Measurements from ENCODE around the gene ATXN1.

Gene ATXN1

DNA sequence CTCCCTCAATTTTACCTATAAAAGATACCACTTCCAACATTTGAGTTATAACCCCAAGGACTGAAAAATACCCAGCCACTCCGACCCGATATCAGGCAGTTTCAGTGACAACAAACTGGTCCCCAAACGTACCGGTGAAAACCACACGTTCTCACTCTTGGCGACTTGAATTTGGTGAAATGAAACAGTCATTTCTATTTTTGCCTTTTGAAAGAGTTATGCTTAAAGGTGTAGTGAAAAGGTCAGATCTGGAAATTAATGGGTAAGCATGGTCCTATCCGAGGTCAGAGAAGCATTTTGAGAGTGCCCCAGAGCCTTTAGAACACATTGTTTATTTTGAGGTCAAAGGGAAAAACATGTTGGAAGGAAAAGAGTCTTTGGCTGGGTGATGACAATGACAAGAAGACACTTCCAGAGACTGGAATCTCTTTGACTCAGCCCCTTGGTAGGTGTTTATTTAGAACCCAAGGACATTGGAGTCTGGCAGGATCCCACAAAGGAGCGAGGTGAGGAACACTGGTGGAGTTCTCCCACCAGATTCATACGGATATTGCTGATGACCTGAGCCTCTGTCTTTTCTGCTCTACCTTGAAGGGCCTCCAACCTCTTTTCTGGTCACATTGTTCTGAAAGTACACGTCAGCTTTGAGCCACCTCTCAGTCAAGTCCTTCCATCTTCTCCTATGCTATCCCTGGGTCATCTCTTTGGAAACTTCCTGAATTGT is 287.9 kb downstream of the ATXN1 start:
- no peak for ATAC-seq
- TF ChIP-seq OSR1 (CRISPR knock-in tag; IDR thresholded peaks at IDR 0.05) (no peak), PPARA (CRISPR knock-in tag; IDR thresholded peaks at IDR 0.05; ENCODE audit: borderline replicate concordance) (no peak), TOX (CRISPR knock-in tag; IDR thresholded peaks at IDR 0.05; ENCODE audit: borderline replicate concordance) (no peak), CSDC2 (CRISPR knock-in tag; IDR thresholded peaks at IDR 0.05) (no peak), GLIS3 (CRISPR knock-in tag; IDR thresholded peaks at IDR 0.05) (no peak), ISL1 (CRISPR knock-in tag; IDR thresholded peaks at IDR 0.05) (no peak), ZC3H10 (CRISPR knock-in tag; IDR thresholded peaks at IDR 0.05) (no peak), ZNF8 (CRISPR knock-in tag; IDR thresholded peaks at IDR 0.05) (no peak), ZNF565 (CRISPR knock-in tag; conservative IDR thresholded peaks at IDR 0.05; ENCODE audit: low read depth) (no peak), BACH2 (CRISPR knock-in tag; IDR thresholded peaks at IDR 0.05; ENCODE audit: borderline replicate concordance) (no peak), RARB (CRISPR knock-in tag; IDR thresholded peaks at IDR 0.05) (no peak), ARNTL (CRISPR knock-in tag; IDR thresholded peaks at IDR 0.05; ENCODE audit: borderline replicate concordance, low read depth) (no peak), ZFP3 (CRISPR knock-in tag; IDR thresholded peaks at IDR 0.05) (no peak), ZFP30 (CRISPR knock-in tag; IDR thresholded peaks at IDR 0.05) (no peak)
- TF ChIP-seq, protein P1, sequence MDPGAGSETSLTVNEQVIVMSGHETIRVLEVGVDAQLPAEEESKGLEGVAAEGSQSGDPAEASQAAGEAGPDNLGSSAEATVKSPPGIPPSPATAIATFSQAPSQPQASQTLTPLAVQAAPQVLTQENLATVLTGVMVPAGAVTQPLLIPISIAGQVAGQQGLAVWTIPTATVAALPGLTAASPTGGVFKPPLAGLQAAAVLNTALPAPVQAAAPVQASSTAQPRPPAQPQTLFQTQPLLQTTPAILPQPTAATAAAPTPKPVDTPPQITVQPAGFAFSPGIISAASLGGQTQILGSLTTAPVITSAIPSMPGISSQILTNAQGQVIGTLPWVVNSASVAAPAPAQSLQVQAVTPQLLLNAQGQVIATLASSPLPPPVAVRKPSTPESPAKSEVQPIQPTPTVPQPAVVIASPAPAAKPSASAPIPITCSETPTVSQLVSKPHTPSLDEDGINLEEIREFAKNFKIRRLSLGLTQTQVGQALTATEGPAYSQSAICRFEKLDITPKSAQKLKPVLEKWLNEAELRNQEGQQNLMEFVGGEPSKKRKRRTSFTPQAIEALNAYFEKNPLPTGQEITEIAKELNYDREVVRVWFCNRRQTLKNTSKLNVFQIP (CRISPR knock-in tag; IDR thresholded peaks at IDR 0.05; ENCODE audit: borderline replicate concordance, low read depth) = no peak
- TF ChIP-seq, protein P2, sequence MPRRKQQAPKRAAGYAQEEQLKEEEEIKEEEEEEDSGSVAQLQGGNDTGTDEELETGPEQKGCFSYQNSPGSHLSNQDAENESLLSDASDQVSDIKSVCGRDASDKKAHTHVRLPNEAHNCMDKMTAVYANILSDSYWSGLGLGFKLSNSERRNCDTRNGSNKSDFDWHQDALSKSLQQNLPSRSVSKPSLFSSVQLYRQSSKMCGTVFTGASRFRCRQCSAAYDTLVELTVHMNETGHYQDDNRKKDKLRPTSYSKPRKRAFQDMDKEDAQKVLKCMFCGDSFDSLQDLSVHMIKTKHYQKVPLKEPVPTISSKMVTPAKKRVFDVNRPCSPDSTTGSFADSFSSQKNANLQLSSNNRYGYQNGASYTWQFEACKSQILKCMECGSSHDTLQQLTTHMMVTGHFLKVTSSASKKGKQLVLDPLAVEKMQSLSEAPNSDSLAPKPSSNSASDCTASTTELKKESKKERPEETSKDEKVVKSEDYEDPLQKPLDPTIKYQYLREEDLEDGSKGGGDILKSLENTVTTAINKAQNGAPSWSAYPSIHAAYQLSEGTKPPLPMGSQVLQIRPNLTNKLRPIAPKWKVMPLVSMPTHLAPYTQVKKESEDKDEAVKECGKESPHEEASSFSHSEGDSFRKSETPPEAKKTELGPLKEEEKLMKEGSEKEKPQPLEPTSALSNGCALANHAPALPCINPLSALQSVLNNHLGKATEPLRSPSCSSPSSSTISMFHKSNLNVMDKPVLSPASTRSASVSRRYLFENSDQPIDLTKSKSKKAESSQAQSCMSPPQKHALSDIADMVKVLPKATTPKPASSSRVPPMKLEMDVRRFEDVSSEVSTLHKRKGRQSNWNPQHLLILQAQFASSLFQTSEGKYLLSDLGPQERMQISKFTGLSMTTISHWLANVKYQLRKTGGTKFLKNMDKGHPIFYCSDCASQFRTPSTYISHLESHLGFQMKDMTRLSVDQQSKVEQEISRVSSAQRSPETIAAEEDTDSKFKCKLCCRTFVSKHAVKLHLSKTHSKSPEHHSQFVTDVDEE (CRISPR knock-in tag; IDR thresholded peaks at IDR 0.05) = no peak
- TF ChIP-seq, protein P3, sequence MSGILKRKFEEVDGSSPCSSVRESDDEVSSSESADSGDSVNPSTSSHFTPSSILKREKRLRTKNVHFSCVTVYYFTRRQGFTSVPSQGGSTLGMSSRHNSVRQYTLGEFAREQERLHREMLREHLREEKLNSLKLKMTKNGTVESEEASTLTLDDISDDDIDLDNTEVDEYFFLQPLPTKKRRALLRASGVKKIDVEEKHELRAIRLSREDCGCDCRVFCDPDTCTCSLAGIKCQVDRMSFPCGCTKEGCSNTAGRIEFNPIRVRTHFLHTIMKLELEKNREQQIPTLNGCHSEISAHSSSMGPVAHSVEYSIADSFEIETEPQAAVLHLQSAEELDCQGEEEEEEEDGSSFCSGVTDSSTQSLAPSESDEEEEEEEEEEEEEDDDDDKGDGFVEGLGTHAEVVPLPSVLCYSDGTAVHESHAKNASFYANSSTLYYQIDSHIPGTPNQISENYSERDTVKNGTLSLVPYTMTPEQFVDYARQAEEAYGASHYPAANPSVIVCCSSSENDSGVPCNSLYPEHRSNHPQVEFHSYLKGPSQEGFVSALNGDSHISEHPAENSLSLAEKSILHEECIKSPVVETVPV (CRISPR knock-in tag; IDR thresholded peaks at IDR 0.05) = no peak
- TF ChIP-seq, protein P4, sequence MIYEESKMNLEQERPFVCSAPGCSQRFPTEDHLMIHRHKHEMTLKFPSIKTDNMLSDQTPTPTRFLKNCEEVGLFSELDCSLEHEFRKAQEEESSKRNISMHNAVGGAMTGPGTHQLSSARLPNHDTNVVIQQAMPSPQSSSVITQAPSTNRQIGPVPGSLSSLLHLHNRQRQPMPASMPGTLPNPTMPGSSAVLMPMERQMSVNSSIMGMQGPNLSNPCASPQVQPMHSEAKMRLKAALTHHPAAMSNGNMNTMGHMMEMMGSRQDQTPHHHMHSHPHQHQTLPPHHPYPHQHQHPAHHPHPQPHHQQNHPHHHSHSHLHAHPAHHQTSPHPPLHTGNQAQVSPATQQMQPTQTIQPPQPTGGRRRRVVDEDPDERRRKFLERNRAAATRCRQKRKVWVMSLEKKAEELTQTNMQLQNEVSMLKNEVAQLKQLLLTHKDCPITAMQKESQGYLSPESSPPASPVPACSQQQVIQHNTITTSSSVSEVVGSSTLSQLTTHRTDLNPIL (CRISPR knock-in tag; IDR thresholded peaks at IDR 0.05; ENCODE audit: low read depth) = no peak
- TF ChIP-seq, protein P5, sequence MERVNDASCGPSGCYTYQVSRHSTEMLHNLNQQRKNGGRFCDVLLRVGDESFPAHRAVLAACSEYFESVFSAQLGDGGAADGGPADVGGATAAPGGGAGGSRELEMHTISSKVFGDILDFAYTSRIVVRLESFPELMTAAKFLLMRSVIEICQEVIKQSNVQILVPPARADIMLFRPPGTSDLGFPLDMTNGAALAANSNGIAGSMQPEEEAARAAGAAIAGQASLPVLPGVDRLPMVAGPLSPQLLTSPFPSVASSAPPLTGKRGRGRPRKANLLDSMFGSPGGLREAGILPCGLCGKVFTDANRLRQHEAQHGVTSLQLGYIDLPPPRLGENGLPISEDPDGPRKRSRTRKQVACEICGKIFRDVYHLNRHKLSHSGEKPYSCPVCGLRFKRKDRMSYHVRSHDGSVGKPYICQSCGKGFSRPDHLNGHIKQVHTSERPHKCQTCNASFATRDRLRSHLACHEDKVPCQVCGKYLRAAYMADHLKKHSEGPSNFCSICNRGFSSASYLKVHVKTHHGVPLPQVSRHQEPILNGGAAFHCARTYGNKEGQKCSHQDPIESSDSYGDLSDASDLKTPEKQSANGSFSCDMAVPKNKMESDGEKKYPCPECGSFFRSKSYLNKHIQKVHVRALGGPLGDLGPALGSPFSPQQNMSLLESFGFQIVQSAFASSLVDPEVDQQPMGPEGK (CRISPR knock-in tag; IDR thresholded peaks at IDR 0.05; ENCODE audit: borderline replicate concordance) = no peak

DNA sequence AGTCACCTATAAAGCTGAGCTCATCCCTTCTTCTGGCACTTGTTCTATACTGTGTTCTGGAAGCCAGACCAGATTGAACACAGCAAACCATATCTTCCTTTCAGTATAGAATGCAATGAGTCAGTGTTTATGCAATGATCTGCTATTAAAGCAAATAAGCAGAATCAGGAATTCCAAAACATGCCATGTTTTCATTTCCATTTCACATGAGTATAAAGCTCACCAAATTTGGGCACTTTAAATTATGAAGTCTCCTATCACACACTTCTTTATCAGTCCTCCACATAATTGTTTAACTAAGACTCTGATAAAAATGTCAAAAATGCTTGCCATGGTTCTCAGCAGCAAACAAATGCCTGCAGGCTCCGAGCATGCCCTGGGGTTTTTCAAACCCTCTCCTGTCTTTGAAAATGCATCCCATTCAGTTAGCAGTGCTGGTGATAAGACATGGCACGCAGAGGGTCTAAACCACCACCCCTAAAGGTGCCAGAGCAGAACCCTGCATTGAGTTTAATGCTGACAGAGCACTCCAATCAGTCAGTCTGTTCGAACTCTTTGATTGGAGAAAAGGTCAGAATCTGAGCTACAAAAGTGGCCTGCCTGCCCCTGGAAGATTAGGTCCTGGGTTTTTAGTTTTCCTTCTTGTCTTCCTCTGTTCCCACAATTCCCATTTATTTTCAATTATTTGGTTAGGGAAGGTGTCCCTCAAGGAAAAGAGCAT is 288.8 kb downstream of the ATXN1 start:
- TF ChIP-seq, protein P4 (CRISPR knock-in tag; IDR thresholded peaks at IDR 0.05; ENCODE audit: low read depth) = no peak
- TF ChIP-seq ZC3H10 (CRISPR knock-in tag; IDR thresholded peaks at IDR 0.05) = no peak
- peak; percentile 31; the same call in 1 of the 2 replicates for TF ChIP-seq ISL1 (CRISPR knock-in tag; IDR thresholded peaks at IDR 0.05)
- TF ChIP-seq, protein P2 (CRISPR knock-in tag; IDR thresholded peaks at IDR 0.05) = no peak
- TF ChIP-seq CSDC2 (CRISPR knock-in tag; IDR thresholded peaks at IDR 0.05) = no peak
- no peak for TF ChIP-seq GLIS3 (CRISPR knock-in tag; IDR thresholded peaks at IDR 0.05)
- peak; percentile 72 for ATAC-seq
